Activated CD4-positive, alpha-beta T cell treated with anti-CD3 and anti-CD28 coated beads, Interleukin-2, amount 50 U/mL, for 1 hour (primary cell): ENCODE measurements around the gene JUND.

Source experiments
- DNase-seq: peaks from one replicate; pipeline ENCODE4 v3.0.0-alpha.2; 2020

JUND gene

GRCh38 chr19:18308051-18308947 lies 26.9 kb upstream of the JUND start:
- DNase-seq = no peak

GRCh38 chr19:18307271-18307681 lies 25.9 kb upstream of the JUND start:
- DNase-seq = no peak

- no peak for DNase-seq
Measured at GRCh38 chr19:18306888-18307260, 25.5 kb upstream of the JUND start.

- no peak for DNase-seq
Measured at GRCh38 chr19:18306209-18306887, 24.9 kb upstream of the JUND start.

GRCh38 chr19:18304458-18305310 lies 23.3 kb upstream of the JUND start:
- DNase-seq = peak; percentile 83

- no peak for DNase-seq
Measured at GRCh38 chr19:18304208-18304457, 22.7 kb upstream of the JUND start.

GRCh38 chr19:18301718-18302111 lies 20.3 kb upstream of the JUND start:
- no peak for DNase-seq

GRCh38 chr19:18300930-18301717 lies 19.7 kb upstream of the JUND start:
- DNase-seq = no peak

- no peak for DNase-seq
Measured at GRCh38 chr19:18299654-18300053, 18.2 kb upstream of the JUND start.

GRCh38 chr19:18298601-18299000 lies 17.2 kb upstream of the JUND start:
- no peak for DNase-seq

GRCh38 chr19:18297308-18297707 lies 15.9 kb upstream of the JUND start:
- DNase-seq = no peak

GRCh38 chr19:18295034-18295451 lies 13.6 kb upstream of the JUND start:
- no peak for DNase-seq

- DNase-seq = peak; percentile 93
Measured at GRCh38 chr19:18294467-18294864, 13.0 kb upstream of the JUND start.

GRCh38 chr19:18293642-18294466 lies 12.4 kb upstream of the JUND start:
- no peak for DNase-seq

GRCh38 chr19:18292810-18293641 lies 11.6 kb upstream of the JUND start:
- no peak for DNase-seq

GRCh38 chr19:18292462-18292809 lies 11.0 kb upstream of the JUND start:
- no peak for DNase-seq

GRCh38 chr19:18291590-18292461 lies 10.4 kb upstream of the JUND start:
- peak; percentile 67 for DNase-seq

GRCh38 chr19:18291019-18291524 lies 9.7 kb upstream of the JUND start:
- DNase-seq = no peak

- DNase-seq = peak; percentile 76
Measured at GRCh38 chr19:18290302-18291018, 9.0 kb upstream of the JUND start.
